ENCODE measurements around the gene CAPN5. TPM values are rescaled to one million over a fixed set of nuclear protein-coding genes. Genes with fewer than 3 reads are reported as not detected.

CAPN5 gene
- total and polyA plus RNA-seq, 10 donors, result 0.80 to 9.2 (median 4.6) TPM

GRCh38 chr11:77175021-77175842 lies 108.5 kb downstream of the CAPN5 start:
- Histone ChIP-seq H3K9me3 (no peaks in the 10 kb centered on the region), H3K4me3 (peak overlapping the region in 5 of 8 donors; percentile 2 to 47 (median 23)), H3K4me1 (peaks cover 0 to 54% (median 33%) of the 10 kb centered on the region in 6 donors), H3K27ac (peak overlapping the region in 5 of 8 donors; percentile 57 to 82 (median 65)), H3K27me3 (replicated peaks in 1 of 7) (no peaks in the 10 kb centered on the region), H3K36me3 (peaks cover 0 to 21% (median 0%) of the 10 kb centered on the region in 6 donors)
- intact Hi-C loops (cut with DNase I; ENCODE audit: low total_unique reads), result no loop called here
- 61 to 84% (median 76%) methylated on average over 10 to 15 of the region's 15 CpGs for WGBS, 5 donors
- TF ChIP-seq CTCF (IDR thresholded peaks at IDR 0.05 in 8 of 11, conservative IDR thresholded peaks at IDR 0.05 in 3 of 11), result no peak
- TF ChIP-seq POLR2AphosphoS5 (IDR thresholded peaks at IDR 0.05), result peak in 2 of 3 donors; percentile 2 to 34
- TF ChIP-seq POLR2A (IDR thresholded peaks at IDR 0.05), result no peak
- no peak for DNase-seq

Other genes with a start within 250 kb of the CAPN5 start
- gene ACER3, start 206.1 kb upstream of the CAPN5 start, total RNA-seq, result 10 to 100 TPM; 24.8 to 52.2 (median 35.7) TPM
- 1 to 10 TPM; 2.9 to 3.7 (median 2.9) TPM for gene ACER3, start 206.1 kb upstream of the CAPN5 start, polyA plus RNA-seq
- gene B3GNT6, start 32.6 kb upstream of the CAPN5 start, total RNA-seq, result not detected
- gene B3GNT6, start 32.6 kb upstream of the CAPN5 start, polyA plus RNA-seq, result not detected
- under 1 TPM in 1 of 7 donors, not detected in 6; 0.64 TPM for gene OMP, start 35.9 kb downstream of the CAPN5 start, total RNA-seq
- under 1 TPM in 1 of 3 donors, not detected in 2; 0.51 TPM for gene OMP, start 35.9 kb downstream of the CAPN5 start, polyA plus RNA-seq
- 100 to 1,000 TPM in 1 of 7 donors, 10 to 100 TPM in 6; 27.2 to 147 (median 61.0) TPM for gene MYO7A, start 61.3 kb downstream of the CAPN5 start, total RNA-seq
- 10 to 100 TPM in 2 of 3 donors, 1 to 10 TPM in 1; 3.5 to 14.3 (median 11.3) TPM for gene MYO7A, start 61.3 kb downstream of the CAPN5 start, polyA plus RNA-seq
- gene GDPD4, start 234.7 kb downstream of the CAPN5 start, total RNA-seq, result 1 to 10 TPM in 1 of 7 donors, not detected in 6; 1.6 TPM
- under 1 TPM; 0.07 to 0.26 (median 0.18) TPM for gene GDPD4, start 234.7 kb downstream of the CAPN5 start, polyA plus RNA-seq